OCI-LY7 (cell line): ENCODE results near the gene KL. TPM values are rescaled to one million over a fixed set of nuclear protein-coding genes. Genes with fewer than 3 reads are reported as not detected.

ENCODE experiments used
- BruUV-seq: library from RNA; stranded (reverse); fragments of 400-500 nt; replicated peaks from 2 replicates; lab custom pipeline; 2021; lab: Mats Ljungman, UMichigan
- CTCF ChIA-PET: fragments of 300-600 bp; sonication (Branson Sonifier 250); formaldehyde crosslinking; loops from one replicate; lab custom pipeline; 2022; ENCODE audit warnings: antibody characterized with exemption; ENCODE audit not compliant: unreplicated experiment; lab: Charles Lee
- POLR2A ChIA-PET: fragments of 300-600 bp; sonication (Branson Sonifier 250); formaldehyde crosslinking; loops from one replicate; lab custom pipeline; 2022; ENCODE audit warnings: antibody characterized with exemption; lab: Charles Lee
- DNase-seq: peaks from one replicate; pipeline ENCODE4 v3.0.0-alpha.2; 2015; ENCODE audit warnings: low spot score
- H2AFZ ChIP-seq: fragments of 200-600 bp; sonication (generic), shearing (Covaris generic); 2 replicates; pipeline ENCODE4 v1.6.1; 2014; ENCODE audit warnings: mild to moderate bottlenecking, antibody characterized with exemption, low read length, moderate library complexity
- H3K27ac ChIP-seq: fragments of 200-600 bp; sonication (generic); 2 replicates; pipeline ENCODE4 v1.5.1; 2014; ENCODE audit warnings: mixed run types, low read depth, mild to moderate bottlenecking, moderate library complexity, low read length, inconsistent platforms; ENCODE audit not compliant: poor library complexity, severe bottlenecking
- H3K36me3 ChIP-seq: fragments of 200-600 bp; sonication (generic); 2 replicates; pipeline ENCODE4 v1.6.1; 2014; ENCODE audit warnings: mild to moderate bottlenecking, antibody characterized with exemption, low read length, moderate library complexity, mixed read lengths; ENCODE audit not compliant: insufficient read depth
- H3K4me1 ChIP-seq: fragments of 200-600 bp; sonication (generic); 2 replicates; pipeline ENCODE4 v1.5.1; 2014; ENCODE audit warnings: mild to moderate bottlenecking, low read length; ENCODE audit not compliant: insufficient read depth, poor library complexity, severe bottlenecking
- H3K4me2 ChIP-seq: fragments of 200-600 bp; sonication (generic); 2 replicates; pipeline ENCODE4 v1.6.1; 2014; ENCODE audit warnings: mild to moderate bottlenecking, low read length
- H3K4me3 ChIP-seq: fragments of 200-600 bp; sonication (generic); 2 replicates; pipeline ENCODE4 v1.5.1; 2014; ENCODE audit warnings: mild to moderate bottlenecking, low read depth, low read length; ENCODE audit not compliant: poor library complexity, severe bottlenecking
- H3K79me2 ChIP-seq: fragments of 200-600 bp; sonication (generic); 2 replicates; pipeline ENCODE4 v1.6.1; 2016; ENCODE audit warnings: low read depth, mild to moderate bottlenecking, low read length, moderate library complexity, mixed read lengths; ENCODE audit not compliant: insufficient read depth
- H3K9me2 ChIP-seq: fragments of 200-600 bp; sonication (generic); 2 replicates; pipeline ENCODE4 v1.6.1; 2016; ENCODE audit warnings: mild to moderate bottlenecking, low read length, mixed read lengths; ENCODE audit not compliant: insufficient read depth
- H3K9me3 ChIP-seq: fragments of 200-600 bp; sonication (generic); 2 replicates; pipeline ENCODE4 v1.6.1; 2014; ENCODE audit warnings: mild to moderate bottlenecking, mixed run types, low read length, mixed read lengths
- H4K20me1 ChIP-seq: fragments of 200-600 bp; sonication (generic); 2 replicates; pipeline ENCODE4 v1.6.1; 2014; ENCODE audit warnings: mild to moderate bottlenecking, antibody characterized with exemption, low read length, moderate library complexity, mixed read lengths; ENCODE audit not compliant: insufficient read depth
- EZH2phosphoT487 ChIP-seq: fragments of 200-600 bp; sonication (generic); IDR thresholded peaks from 2 replicates; pipeline ENCODE4 v1.6.1; 2018; ENCODE audit warnings: low read depth, borderline replicate concordance, mild to moderate bottlenecking, mixed run types, antibody characterized with exemption, low read length, moderate library complexity, mixed read lengths
- intact Hi-C: fragments of 100-400 bp; cut with micrococcal nuclease; formaldehyde crosslinking; loops from one replicate; pipeline ENCODE4 v1.10.0; 2022; ENCODE audit not compliant: unreplicated experiment
- total RNA-seq, 2 experiments: library from RNA; depleted of rRNA in 1 of 2; stranded (reverse); fragments of >200 nt in 1 of 2; shearing (Covaris generic) in 1 of 2; gene quantifications; 2 replicates each; pipeline ENCODE4 v1.2.3, GENCODE V29; 2014 to 2022
- TF ChIP-seq, protein P1 (sequence below): fragments of 200-600 bp; sonication (generic); conservative IDR thresholded peaks from 2 replicates; pipeline ENCODE4 v1.5.1; 2014; ENCODE audit warnings: mild to moderate bottlenecking, antibody characterized with exemption, low read length, moderate library complexity, mixed read lengths

KL gene
- total RNA-seq, 2 experiments from 2014 or later, result not detected

DNA sequence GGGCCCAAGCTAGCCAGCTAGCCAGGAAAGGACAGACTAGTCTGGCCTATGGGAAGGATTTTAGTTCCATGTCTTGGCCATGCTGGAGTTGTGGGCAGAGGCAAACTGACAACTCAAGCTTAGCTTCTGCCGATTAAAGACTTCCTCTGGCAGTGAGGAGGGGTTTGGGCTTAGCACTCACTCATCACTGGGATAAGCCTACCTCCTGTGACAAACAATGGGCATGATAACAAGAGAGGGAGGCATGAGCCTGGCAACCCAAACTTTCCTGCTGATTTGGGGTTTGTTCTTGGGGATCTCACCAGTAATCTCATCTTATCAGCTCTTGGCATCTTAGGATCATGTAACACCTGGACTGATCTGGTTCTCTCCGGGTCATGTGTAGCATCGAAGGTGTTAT is 83.6 kb downstream of the KL start:
- Histone ChIP-seq H2AFZ (no peak overlapping the region), H3K36me3 (no peaks in the 10 kb centered on the region), H3K9me3 (no peaks in the 10 kb centered on the region), H3K4me1 (no peaks in the 10 kb centered on the region), H3K9me2 (no peaks in the 10 kb centered on the region), H4K20me1 (no peaks in the 10 kb centered on the region), H3K4me2 (no peak overlapping the region), H3K79me2 (no peaks in the 10 kb centered on the region), H3K4me3 (no peak overlapping the region), H3K27ac (no peak overlapping the region)
- intact Hi-C loops, result no loop called here
- ChIA-PET CTCF (no interaction called here), POLR2A (interaction anchor here (0.7 to 1.7 kb wide), 3 partner anchors 8 to 1242 kb away, joined by 4 to 10 read pairs (median 4); no protein-coding TSS in a partner anchor)
- no peak for TF ChIP-seq EZH2phosphoT487
- TF ChIP-seq, protein P1, sequence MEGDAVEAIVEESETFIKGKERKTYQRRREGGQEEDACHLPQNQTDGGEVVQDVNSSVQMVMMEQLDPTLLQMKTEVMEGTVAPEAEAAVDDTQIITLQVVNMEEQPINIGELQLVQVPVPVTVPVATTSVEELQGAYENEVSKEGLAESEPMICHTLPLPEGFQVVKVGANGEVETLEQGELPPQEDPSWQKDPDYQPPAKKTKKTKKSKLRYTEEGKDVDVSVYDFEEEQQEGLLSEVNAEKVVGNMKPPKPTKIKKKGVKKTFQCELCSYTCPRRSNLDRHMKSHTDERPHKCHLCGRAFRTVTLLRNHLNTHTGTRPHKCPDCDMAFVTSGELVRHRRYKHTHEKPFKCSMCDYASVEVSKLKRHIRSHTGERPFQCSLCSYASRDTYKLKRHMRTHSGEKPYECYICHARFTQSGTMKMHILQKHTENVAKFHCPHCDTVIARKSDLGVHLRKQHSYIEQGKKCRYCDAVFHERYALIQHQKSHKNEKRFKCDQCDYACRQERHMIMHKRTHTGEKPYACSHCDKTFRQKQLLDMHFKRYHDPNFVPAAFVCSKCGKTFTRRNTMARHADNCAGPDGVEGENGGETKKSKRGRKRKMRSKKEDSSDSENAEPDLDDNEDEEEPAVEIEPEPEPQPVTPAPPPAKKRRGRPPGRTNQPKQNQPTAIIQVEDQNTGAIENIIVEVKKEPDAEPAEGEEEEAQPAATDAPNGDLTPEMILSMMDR, result no peak
- DNase-seq, result no peak
- BruUV-seq, result no TSS peak

- DNase-seq, result no peak
- no peak overlapping the region for H2AFZ ChIP-seq
- CTCF ChIA-PET, result no interaction called here
- no peak overlapping the region for H3K4me3 ChIP-seq
- no peak overlapping the region for H3K4me2 ChIP-seq
- no peaks in the 10 kb centered on the region for H4K20me1 ChIP-seq
- POLR2A ChIA-PET, result interaction anchor here (0.7 to 1.0 kb wide), 2 partner anchors 25 to 764 kb away, joined by 3 read pairs; no protein-coding TSS in a partner anchor
- H3K4me1 ChIP-seq, result no peaks in the 10 kb centered on the region
- H3K9me3 ChIP-seq, result no peaks in the 10 kb centered on the region
- intact Hi-C loops, result no loop called here
- no peak overlapping the region for H3K27ac ChIP-seq
- TF ChIP-seq EZH2phosphoT487, result no peak
- TF ChIP-seq, protein P1, result no peak
- no TSS peak for BruUV-seq
- H3K9me2 ChIP-seq, result no peaks in the 10 kb centered on the region
- no peaks in the 10 kb centered on the region for H3K36me3 ChIP-seq
- no peaks in the 10 kb centered on the region for H3K79me2 ChIP-seq
Observed at GRCh38 chr13:33100886-33101285, 84.7 kb downstream of the KL start.

DNA sequence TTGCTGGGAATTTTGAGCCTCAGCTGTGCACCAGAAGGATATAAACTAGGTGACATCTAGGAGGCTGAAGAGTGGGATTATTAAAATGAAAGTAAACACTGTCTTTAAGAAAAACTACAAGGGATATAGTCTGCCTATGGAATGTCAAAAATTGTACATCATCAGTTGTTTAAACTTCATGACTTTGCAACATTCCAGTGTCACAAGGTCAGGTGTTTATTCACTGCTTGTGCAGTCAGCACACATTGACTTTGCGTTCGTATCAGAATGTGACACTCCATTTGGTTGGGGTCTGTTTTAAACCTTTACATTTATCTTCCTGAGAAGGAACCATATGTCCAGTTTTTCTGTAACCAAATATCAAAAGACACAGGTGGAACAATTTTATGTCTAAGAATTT is 85.6 kb downstream of the KL start:
- H3K27ac ChIP-seq, result no peak overlapping the region
- CTCF ChIA-PET, result no interaction called here
- no peaks in the 10 kb centered on the region for H4K20me1 ChIP-seq

More for the DNA sequence above, 85.6 kb downstream of the KL start:
- H3K4me3 ChIP-seq, result no peak overlapping the region
- H3K9me2 ChIP-seq, result no peaks in the 10 kb centered on the region
- no peaks in the 10 kb centered on the region for H3K36me3 ChIP-seq
- no TSS peak for BruUV-seq
- H3K4me1 ChIP-seq, result no peaks in the 10 kb centered on the region
- intact Hi-C loops, result no loop called here
- POLR2A ChIA-PET, result no interaction called here
- H3K9me3 ChIP-seq, result no peaks in the 10 kb centered on the region
- TF ChIP-seq, protein P1, result no peak
- no peak for TF ChIP-seq EZH2phosphoT487
- no peaks in the 10 kb centered on the region for H3K79me2 ChIP-seq
- no peak overlapping the region for H3K4me2 ChIP-seq
- no peak for DNase-seq
- no peak overlapping the region for H2AFZ ChIP-seq
